Melanocyte of skin (primary cell): ENCODE data around the gene BPI. TPM values are rescaled to one million over a fixed set of nuclear protein-coding genes. Genes with fewer than 3 reads are reported as not detected.

Experiments
- total RNA-seq, 2 donors: library from RNA; depleted of rRNA; stranded (reverse); fragments of >200 nt; gene quantifications; 2 replicates each; pipeline ENCODE4 v1.2.3, GENCODE V29; 2012

BPI gene
- total RNA-seq: not detected

GRCh38 chr20:38303908-38304379 lies at the start of gene BPI:
TSS of gene BPI (plus strand) at chr20:38304156. CDS start at chr20:38304224, 68 bp downstream.

GRCh38 chr20:38260378-38261053 lies 43.4 kb upstream of the BPI start, which contains the start of gene KIAA1755:
TSS of gene KIAA1755 (minus strand) at chr20:38260735. CDS start at chr20:38260500, 235 bp downstream.

GRCh38 chr20:38346247-38346651 lies 42.3 kb downstream of the BPI start, which contains the start of gene LBP:
TSS of gene LBP (plus strand) at chr20:38346482. CDS start at chr20:38346517, 35 bp downstream.

Other genes starting within 250 kb of the BPI start
- gene TGM2, start 138.9 kb upstream of the BPI start, total RNA-seq: 10 to 100 TPM; 13.1 to 20.0 TPM
- gene KIAA1755, start 43.4 kb upstream of the BPI start, total RNA-seq: 1 to 10 TPM; 1.3 to 1.7 TPM
- gene LBP, start 42.3 kb downstream of the BPI start, total RNA-seq: not detected
- gene SNHG17, start 131.2 kb downstream of the BPI start, total RNA-seq: 10 to 100 TPM in 1 of 2 donors, 1 to 10 TPM in 1; 3.1 to 14.3 TPM
- gene RALGAPB, start 168.7 kb downstream of the BPI start, total RNA-seq: 10 to 100 TPM; 29.3 to 31.7 TPM